Prostate gland (tissue), 2 donors: ENCODE measurements around the gene CYP1A2.

ENCODE experiments used
- CTCF ChIP-seq, 4 experiments: fragments of 200-600 bp in 2 of 4; fragments of 450-650 bp in 2 of 4; sonication (generic) in 2 of 4; IDR thresholded peaks; 1 replicate in 3 of 4; 2 replicates in 1 of 4; pipeline ENCODE4 v1.5.1; 2016 to 2019; ENCODE audit warnings: antibody characterized with exemption in 4 of 4, mild to moderate bottlenecking in 2 of 4, moderate library complexity in 2 of 4
- POLR2A ChIP-seq: fragments of 450-650 bp; IDR thresholded peaks from one replicate; pipeline ENCODE4 v1.6.1; 2016; ENCODE audit warnings: antibody characterized with exemption, mild to moderate bottlenecking

GRCh38 chr15:74730619-74731316 lies 17.9 kb upstream of the CYP1A2 start:
- TF ChIP-seq CTCF (IDR thresholded peaks at IDR 0.05) (no peak), POLR2A (no peak)
